GM19025 (cell line): Measurements from ENCODE around the gene ZNF92.
"Not testable (repeated sequence)": the region's sequence is repeated elsewhere in the genome, so short reads cannot be mapped to it uniquely, and the experiment has no call there.

Experiments
- ATAC-seq: cut with Tn5 transposase; IDR thresholded peaks from one replicate; pipeline ENCODE4 v1.9.1; 2021; ENCODE audit warnings: mild to moderate bottlenecking, low read depth, moderate library complexity; ENCODE audit not compliant: unreplicated experiment

ZNF92 gene

DNA sequence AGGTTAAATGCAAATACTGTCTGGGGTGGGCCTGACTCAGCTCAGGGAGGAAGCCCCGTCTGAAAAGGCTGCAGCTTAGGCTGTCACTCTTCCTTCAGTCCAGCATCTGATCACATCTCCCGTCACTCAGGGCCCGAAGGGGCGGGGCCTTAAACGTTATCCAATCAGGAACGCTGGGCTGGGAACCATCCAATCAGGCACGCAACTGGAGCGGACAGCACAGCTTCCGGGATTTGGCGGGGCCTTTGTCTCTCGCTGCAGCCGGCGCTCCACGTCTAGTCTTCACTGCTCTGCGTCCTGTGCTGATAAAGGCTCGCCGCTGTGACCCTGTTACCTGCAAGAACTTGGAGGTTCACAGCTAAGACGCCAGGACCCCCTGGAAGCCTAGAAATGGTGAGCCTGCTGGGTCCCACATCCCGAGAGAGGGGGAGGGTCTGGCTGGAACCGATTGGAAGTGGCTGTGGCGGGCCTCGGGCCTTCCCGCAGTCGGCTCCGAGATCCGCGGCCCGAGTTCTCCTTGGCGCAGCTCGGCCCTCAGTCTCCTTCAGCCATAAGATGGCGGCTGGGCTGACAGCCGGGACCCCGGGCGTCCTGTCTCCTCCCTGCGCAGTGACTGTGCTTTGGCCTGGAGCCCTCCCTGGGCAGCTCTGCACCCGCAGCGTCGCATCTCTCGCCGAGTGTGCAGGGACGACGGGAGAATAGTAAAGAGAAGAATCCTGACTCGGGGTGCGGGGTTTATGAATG lies at the start of gene ZNF92:
Gene ZNF92, plus strand, starts transcription at position 248 of the 744 bp plus-strand sequence. Its CDS starts 143 bp downstream, at position 391.
- peak; percentile 99 for ATAC-seq

DNA sequence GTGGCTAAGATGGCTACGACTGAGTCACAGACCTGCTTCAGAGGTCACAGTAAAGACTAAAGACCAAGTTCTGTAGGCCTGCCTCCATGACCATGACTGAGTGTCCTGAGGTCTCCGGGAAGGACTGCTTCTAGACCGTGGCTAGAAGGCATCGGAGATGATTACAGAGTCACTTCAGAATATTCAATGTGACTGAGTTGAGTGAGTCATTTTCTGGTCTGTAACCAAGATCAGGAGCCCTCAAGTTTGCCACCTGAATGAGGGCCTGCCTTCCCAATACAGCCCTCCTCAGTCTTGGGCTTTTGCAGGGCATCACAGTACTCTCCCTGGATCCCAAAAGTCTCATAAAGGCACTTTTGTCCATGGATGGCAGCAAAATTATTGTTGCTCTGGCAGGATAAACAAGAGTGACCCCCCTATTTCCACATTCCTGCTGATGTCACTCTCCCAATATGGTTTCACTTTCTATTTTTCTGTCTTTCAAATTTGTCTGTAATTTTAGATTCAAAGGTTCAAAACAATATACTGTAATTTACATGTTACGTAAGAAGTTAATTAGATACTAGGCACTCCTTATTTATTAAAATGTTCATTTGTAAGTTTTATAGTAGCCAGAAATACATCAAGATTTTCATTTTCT lies 47.7 kb upstream of the ZNF92 start:
- no peak for ATAC-seq

DNA sequence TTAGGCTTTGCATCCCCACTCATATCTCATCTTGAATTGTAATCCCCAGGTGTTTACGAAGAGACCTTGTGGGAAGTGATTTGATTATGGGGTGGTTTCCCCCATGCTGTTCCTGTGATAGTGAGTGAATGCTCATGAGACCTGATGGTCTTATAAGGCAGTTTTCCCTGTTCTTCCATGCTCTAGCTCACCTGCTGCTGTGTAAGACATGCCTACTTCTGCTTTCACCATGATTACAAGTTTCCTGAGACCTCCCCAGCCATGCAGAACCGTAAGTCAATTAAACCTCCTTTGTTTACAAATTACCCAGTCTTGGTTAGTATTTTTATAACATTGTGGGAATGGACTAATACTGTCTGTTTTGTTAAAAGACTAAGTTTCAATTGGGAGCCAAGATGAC lies 35.3 kb upstream of the ZNF92 start:
- no peak for ATAC-seq

DNA sequence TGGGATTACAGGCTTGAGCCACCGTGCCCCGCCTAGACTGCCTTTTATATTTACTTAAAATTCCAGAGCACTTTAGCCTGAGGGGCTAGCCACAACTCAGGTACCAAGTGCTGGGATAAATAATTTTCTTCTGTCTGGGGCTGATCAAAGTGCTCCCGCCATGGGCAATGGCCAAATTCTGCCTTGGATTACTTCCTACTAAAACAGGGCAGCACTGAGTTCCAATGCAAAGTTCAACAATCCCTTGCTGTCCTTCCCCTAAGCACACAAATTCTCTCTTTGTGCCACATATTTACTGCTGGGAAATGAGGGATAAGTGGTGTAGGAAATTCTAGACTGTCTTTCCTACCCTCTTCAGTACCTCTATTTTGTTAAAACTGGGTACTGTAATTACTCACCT lies 34.4 kb upstream of the ZNF92 start:
- ATAC-seq = no peak

DNA sequence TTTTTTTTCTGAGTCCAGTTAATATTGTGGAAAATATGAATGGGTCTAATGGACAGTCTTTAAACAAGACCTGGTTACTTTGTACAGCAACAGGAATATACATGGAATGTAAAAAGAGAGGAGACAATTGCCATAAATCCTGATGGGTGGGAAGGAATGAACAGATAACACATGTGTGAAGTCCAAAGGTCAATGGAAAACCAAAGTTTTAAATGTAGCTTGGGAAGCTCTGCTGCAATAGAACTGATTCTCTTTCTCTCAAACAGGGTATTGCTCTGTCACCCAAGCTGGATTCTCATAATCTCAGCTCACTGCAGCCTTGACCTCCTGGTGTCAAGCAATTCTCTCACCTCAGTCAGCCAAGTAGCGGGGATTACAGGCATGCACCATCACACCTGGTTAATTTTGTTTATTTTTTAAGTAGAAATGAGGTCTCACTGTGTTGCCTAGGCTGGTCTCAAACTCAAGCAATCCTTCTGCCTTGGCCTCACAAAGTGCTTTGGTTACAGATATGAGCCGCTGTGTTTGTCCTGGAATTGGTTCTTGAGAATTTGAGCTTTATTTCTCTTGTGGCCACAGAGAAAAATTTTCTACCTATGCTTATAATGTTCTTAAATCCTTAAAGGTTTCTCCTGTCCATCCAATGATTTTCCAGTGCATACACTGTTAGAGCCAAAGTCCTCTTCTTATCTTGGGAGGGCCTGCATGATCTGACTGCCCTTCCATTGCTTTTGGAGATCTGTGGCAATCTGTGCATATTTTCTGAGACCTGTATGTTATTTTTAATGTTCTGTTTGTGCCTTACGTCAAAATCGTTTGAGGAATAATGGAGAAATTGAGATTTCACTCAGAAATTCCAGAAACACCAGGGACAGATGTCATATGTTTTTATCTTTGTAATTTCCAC lies 30.7 kb upstream of the ZNF92 start:
- no peak for ATAC-seq

DNA sequence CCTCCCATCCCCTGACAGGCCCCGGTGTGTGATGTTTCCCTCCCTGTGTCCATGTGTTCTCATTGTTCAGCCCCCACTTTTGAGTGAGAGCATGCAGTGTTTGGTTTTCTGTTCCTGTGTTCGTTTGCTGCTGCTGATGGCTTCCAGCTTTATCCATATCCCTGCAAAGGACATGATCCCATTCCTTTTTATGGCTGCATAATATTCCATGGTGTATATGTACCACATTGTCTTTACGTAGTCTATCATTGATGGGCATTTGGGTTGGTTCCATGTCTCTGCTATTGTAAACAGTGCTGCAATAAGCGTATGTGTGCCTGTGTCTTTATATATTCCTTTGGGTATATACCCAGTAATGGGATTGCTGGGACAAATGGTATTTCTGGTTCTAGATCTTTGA lies 29.1 kb upstream of the ZNF92 start:
- ATAC-seq = not testable (repeated sequence)

DNA sequence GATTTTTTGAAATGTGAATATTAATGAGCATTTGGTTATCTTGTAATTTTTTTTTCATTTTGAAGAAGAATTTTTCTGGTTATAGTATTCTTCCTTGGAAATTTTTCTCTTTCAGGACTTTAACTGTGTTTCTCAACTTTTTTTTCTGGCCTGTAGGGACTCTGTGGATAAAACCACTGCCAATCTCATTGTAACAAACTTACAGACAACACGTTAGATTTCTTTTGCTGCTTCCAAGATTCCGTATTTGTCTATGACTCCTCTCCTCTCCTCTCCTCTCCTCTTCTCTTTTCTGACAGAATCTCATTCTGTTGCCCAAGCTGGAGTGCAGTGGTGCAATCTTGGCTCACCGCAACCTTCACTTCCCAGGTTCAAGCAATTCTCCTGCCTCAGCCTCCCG lies 19.4 kb upstream of the ZNF92 start:
- no peak for ATAC-seq

DNA sequence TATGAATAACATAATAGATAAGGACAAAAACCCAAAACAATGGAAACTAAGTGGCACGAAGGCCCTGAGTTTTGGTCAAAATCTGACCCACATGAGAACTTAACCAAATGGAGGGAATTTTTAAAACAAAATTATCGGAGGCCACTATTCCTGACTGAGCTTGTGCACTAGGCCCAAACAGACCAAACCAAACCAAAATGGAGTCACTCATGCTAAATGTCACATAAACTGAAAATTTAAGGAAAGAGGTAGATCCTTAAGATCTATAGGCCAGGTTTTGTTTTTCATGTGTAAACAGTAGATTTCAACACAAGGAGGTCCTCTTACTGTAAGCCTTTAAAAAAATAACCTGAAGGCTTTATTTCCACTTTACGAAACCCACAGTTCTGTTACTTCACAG lies 3.8 kb upstream of the ZNF92 start:
- ATAC-seq = no peak

DNA sequence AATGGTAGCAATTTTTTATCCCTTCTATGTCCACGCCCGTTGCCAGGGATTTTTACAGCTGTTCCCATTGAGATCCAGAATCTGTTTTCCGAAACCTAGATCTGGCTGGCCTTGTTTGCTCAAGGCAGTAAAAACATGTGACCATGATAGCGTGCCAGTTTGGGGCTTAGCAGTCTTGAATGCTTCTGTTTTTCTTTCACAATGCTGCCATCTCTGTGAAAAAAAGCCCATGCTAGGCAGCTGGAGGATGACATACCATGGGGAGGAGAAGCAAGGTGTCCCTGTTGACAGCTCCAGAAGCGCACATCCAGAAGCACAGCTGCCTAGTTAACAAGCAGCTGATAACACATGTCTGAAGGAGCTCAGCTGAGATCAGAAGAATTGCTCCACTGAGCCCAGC lies 2.2 kb upstream of the ZNF92 start:
- ATAC-seq = no peak

DNA sequence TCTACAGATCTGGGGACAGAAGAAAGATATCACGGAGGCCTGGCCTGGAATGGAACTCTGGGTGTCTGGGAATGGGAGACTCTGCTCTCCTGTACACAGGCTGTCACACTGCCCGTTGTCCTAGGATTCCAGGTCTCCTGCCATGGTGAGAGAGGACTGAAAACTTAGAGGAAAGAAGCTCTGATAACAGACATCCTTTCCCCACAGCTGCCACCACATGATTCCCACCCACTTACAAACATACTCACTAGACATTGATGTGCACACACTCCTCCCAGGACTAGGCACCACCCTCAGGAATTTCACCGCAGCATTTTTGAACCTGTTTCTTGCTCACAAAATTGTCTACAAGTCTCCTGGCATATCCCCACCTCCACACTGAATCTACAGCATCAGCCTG lies 5.7 kb downstream of the ZNF92 start:
- no peak for ATAC-seq

DNA sequence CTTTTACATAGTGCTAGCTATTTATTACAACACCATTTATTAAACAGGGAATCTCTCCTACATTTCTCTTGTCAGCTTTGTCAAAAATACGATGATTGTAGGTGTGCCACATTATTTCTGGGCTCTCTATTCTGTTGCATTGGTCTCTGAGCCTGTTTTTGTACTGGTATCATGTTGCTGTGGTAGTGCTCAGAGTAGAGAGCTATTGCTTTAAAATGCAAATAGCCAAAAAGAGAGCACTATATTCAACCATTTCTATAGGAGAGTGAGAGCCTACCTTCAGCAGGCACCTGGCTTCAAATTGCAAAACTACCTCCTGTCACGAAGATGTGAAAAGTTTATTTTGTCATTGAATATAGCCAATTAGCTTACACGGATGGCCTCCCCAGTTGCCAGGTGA lies 8.1 kb downstream of the ZNF92 start:
- no peak for ATAC-seq

DNA sequence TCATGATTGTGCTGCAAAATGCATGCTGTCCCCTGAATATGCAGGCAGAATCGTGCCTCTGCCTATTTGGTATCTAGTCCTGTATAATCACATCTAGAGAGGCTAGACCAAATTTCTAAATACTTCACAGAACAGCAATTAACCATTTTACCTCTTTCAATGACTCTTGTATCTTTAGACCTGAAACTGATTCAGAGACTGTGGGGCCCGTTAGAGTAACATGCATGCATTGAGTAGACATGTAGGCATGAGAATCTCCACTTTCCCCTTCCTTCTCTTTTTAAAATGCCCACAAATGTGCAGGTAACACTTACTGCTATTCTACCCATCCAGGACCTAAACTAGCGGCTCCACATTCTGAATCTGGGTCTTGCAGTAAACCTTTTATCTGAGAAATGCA lies 8.8 kb downstream of the ZNF92 start:
- no peak for ATAC-seq

DNA sequence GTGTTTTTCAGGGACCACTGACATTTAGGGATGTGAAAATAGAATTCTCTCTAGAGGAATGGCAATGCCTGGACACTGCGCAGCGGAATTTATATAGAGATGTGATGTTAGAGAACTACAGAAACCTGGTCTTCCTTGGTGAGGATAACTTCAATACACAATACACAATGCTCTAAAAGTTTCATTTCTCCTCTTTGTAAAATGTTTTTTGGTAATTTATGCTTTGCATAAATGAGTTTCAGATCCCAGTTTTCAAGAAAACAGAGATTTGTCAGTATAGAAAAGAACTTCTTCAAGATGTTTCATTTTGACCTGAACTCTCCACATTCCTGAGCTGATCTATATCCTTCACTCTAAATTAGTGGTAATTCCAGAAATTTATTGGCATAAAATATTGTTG lies 14.2 kb downstream of the ZNF92 start:
- no peak for ATAC-seq

DNA sequence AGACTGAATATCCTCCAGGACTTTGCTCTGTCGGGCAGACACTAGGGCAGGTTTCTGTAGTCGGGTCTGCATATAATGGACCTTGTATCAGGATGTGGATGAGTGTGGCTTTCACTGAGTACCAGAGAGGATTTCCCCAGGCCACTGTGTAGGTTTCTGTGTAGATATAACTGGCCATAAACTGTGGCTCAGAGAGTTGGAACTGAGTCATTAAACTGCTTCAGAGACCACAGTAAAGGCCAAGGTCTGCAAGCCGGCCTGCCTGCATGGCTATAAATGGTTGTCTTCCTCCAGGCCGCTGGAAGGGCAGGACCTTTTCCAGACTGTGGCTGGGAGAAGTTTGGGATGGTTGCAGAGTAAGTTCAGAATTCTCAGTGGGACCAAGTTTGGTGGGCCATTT lies 16.9 kb downstream of the ZNF92 start:
- ATAC-seq = peak; percentile 95

DNA sequence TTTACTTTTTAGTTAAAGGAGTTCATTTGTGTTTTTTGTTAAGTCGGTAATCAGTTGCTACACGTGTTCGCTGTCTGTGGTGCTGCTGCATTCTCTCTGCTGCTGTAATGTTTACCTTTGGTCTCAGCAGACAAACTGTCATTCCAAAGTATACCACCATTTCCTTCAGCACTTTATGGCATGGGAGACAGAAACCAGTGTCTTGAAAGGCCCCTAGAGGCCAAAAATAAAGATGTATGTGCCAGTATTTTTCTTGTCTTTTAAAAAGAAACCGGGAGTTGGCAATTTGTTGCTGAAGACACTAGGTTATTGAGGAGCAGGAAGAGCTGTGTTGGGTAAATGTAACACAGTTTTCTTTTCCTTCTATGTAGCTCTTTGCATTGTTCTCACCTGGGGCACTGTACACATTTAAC lies 24.1 kb downstream of the ZNF92 start:
- ATAC-seq = no peak

DNA sequence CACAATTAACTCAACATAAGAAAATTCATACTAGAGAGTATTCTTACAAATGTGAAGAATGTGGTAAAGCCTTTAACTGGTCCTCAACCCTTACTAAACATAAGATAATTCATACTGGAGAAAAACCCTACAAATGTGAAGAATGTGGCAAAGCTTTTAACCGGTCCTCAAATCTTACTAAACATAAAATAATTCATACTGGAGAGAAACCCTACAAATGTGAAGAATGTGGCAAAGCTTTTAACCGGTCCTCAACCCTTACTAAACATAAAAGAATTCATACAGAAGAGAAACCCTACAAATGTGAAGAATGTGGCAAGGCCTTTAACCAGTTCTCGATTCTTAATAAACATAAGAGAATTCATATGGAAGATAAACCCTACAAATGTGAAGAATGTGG lies 25.0 kb downstream of the ZNF92 start:
- not testable (repeated sequence) for ATAC-seq

DNA sequence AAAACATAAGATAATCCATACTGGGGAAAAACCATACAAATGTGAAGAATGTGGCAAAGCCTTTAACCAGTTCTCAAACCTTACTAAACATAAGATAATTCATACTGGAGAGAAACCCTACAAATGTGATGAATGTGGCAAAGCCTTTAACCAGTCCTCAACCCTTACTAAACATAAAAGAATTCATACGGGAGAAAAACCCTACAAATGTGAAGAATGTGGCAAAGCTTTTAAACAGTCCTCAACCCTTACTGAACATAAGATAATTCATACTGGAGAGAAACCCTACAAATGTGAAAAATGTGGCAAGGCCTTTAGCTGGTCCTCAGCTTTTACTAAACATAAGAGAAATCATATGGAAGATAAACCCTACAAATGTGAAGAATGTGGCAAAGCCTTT lies 25.4 kb downstream of the ZNF92 start:
- ATAC-seq = not testable (repeated sequence)

DNA sequence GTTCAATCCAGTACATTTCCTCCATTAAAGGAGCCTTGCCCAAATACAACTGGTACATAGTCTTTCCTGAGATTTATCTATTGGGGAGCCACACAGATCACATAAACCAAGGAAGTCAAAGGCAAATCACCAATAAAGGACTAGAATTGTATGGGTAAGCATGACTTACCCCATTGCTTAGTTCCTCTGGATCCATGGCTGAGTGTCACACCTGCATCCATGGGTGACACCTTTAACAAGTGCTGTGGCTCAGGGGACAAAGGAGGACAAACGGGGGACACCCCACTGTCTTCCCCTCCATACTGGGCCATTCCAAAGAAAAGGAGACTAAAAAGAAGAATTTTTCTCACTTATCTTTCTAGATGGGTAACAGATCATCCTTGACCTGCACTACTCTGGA lies 30.4 kb downstream of the ZNF92 start:
- no peak for ATAC-seq

DNA sequence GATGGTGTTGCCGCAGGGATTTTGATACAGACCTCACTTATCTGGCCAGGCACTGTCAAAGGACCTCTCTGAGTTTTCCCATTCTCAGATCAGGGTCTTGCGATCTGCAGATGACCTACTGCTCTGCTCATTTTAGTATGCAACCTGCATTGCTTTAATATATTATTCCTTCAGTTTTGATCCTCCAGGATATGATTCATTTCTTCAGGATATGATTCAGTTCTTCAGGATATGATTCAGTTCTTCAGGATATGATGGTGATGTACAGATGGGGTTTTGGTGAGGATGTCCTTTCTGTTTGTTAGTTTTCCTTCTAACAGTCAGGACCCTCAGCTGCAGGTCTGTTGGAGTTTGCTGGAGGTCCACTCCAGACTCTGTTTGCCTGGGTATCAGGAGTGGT lies 33.1 kb downstream of the ZNF92 start:
- not testable (repeated sequence) for ATAC-seq

DNA sequence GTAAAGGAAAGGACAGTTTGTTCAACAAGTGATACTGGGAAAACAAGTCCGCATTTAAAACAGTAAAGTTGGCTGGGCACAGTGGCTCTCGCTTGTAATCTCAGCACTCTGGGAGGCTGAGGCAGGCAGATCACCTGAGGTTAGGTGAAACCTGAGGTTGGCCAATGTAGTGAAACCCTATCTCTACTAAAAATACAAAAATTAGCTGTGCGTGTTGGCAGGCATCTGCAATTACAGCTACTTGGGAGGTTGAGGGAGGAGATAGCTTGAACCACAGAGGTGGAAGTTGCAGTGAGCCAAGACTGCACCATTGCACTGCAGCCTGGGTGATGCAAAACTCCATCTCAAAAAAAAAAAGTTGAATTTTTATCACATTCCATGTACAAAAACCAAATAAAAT lies 35.7 kb downstream of the ZNF92 start:
- ATAC-seq = no peak

DNA sequence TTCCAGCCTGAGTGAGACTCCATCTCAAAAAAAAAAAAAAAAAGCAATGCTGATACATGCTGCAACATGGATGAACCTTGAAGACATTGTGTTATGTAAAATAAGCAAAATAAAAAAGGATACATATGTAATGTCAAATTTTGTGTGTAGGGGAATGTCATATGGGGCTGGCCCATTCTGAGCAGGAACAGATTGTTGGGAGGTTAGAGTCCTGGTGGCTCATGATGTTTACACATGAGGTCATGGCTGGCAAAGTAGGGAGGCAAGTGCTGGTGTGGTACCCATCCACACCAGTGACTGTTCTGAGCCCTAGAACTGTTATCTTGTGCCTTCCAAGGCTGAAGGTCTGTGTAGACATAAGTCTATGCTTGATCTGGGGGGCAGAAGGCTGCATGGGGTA lies 37.6 kb downstream of the ZNF92 start:
- no peak for ATAC-seq
